Erythroblast (primary cell): ENCODE measurements around the gene MIEF1.

Experiments
- DNase-seq, 2 experiments: peaks; one replicate each; lab custom pipeline; 2025; lab: John Stamatoyannopoulos, UW
- GATA1 ChIP-seq: IDR thresholded peaks from 2 replicates; pipeline ENCODE4 v1.6.1; 2011; ENCODE audit warnings: low read depth, mild to moderate bottlenecking, control low read depth, low read length, moderate library complexity
- POLR2A ChIP-seq: IDR thresholded peaks from 2 replicates; pipeline ENCODE4 v1.6.1; 2011; ENCODE audit warnings: mild to moderate bottlenecking, low read length

MIEF1 gene

GRCh38 chr22:39466228-39467006, 35.7 kb upstream of the MIEF1 start:
- peak; percentile 29 to 47 for DNase-seq
- TF ChIP-seq GATA1 (no peak), POLR2A (no peak)

DNA sequence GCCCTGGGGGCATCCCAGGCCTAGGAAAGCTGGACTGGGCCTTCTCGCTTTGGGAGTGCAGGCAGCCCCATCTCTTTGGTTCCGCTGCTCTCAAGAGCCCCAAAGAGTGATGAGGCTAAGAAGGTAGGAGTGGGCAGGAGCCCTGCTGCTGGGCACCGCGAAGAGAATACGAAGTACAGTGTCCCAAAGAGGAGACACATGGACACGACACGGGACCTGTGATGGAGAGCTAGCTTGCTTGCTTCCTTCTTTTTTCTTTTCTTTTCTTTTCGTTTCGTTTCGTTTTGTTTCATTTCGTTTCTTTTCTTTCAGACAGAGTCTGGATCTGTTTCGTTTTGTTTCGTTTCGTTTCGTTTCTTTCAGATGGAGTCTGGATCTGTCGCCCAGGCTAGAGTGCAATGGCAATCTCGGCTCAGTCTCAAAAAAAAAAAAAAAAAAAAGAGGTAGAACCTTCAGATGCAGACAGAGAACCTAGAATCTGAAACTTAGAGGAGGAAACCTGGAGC, 34.6 kb upstream of the MIEF1 start:
- no peak for TF ChIP-seq POLR2A
- TF ChIP-seq GATA1, result no peak
- DNase-seq, result no peak

DNA sequence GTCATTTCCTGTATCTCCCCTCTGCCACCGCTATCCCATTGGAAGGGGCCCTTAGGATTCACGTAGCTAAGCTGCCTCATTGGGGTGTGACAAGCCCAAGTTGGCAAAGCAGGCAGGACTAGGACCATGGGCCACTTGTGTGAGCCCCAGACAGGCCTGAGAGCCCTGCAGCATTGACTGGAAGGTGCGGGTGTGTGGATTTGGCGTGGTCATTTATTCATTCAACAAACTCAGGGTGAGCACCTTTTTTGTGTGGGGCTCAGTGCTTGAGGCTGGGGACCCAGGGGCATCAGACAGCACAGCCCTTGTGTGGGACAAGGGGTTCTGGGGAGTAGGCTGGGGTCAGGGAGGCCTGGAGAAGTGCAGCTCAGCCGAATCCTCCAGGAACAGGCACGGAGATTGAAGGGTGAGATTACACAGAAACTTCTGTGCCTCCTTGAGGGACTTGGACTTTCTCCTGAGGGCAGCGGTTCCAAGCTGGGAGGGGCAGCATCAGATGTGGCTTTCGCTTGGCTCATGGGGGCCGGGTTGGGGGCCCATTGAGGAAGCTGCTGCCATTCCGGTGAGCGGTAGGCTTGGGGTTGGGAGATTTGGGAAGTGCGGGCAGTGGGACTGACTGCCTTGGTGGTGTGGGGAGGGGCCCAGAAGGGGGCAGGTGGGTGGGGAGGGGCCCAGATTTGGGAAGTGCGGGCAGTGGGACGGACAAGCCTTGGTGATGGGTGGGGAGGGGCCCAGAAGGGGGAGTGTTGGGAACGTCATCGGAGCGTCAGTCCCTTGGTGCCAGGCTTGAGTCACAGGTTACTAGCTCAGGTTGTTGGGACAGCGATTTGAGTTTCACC, 33.4 kb upstream of the MIEF1 start:
- DNase-seq, result no peak
- TF ChIP-seq POLR2A, result no peak
- TF ChIP-seq GATA1, result no peak

GRCh38 chr22:39469326-39469680, 32.8 kb upstream of the MIEF1 start:
- TF ChIP-seq GATA1 (no peak), POLR2A (no peak)
- DNase-seq, result no peak

DNA sequence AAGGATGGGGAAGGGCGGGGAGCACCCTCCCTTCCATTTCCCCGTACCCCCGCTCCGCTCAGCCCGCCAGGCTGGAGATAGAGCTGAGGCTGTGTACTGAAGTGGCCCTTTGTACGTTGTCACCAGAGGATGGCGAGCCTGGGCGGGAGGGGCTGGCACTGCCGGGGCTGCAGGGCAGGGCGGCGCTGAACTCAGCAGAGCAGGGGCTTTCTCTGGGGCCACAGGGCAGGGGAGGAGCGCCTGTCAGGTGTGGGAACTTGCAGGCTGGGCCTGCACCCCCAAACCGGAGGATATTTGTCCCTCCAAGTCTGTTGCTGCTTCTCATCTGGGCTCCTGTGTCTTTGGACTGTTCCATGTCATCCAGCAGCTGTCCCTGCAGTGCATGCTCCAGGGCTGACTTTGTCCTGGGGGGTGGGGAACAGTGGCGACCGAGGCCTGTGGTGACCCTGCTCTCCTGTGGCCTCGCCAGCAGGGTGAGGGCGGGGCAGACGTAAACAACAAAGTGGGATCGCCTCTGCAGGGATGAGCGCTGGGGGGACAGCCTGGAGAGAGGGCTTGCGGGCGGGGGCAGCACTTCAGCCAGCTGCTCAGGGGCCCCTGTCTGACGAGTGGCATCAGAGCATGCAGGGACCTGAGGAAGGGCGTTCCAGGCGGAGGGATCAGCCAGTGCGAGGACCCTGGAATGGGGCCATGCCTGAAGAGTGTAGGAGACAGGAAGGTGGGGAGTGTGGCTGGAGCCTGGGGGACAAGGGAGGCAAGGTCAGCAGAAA, 32.2 kb upstream of the MIEF1 start:
- DNase-seq, result peak; percentile 47 to 49
- no peak for TF ChIP-seq GATA1
- TF ChIP-seq POLR2A, result no peak

DNA sequence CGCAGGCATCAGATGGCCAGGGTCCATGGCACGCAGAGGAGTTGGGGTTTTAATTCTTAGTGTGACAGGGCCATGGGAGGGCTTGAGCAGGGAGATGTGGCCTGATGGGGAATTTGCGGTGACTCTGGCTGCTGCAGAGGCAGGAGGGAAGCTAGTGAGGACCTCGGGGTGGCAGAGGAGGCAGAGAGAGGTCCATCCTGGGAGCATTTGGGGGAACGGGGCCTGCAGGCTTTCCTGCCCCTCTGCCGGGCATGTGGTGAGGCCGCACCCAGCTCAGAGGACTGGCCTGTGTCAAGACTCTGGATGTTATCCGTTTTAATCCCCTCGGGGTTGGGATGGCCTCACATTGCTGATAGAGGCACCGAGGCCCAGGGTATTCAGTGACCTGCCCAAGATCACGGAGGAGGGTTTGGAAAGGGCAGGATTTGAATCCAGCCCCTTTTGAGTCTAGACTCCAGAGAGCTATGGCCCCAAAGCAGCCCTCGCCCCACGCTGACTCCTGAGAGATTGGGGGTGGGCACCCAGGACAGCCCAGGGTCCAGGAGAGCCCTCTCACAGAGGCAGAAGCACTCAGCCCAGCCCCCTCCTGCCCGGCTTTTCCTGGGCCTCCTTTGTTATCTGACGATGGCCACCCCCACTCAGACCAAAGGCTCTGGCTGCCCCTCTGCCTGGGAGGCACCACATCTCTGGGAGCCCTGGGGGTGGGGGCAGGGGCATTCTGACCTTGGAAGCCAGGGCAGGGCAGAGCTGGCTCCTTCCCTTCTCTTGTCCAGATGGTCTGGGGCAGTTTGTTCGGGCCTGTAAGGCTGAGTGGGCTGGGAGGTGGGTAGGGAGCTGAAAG, 31.4 kb upstream of the MIEF1 start:
- DNase-seq, result peak; percentile 57 to 70
- TF ChIP-seq POLR2A, result no peak
- TF ChIP-seq GATA1, result no peak

- TF ChIP-seq GATA1 (no peak), POLR2A (no peak)
- DNase-seq, result peak; percentile 44 to 55
These were observed 30.5 kb upstream of the MIEF1 start for GRCh38 chr22:39471381-39472141.

DNA sequence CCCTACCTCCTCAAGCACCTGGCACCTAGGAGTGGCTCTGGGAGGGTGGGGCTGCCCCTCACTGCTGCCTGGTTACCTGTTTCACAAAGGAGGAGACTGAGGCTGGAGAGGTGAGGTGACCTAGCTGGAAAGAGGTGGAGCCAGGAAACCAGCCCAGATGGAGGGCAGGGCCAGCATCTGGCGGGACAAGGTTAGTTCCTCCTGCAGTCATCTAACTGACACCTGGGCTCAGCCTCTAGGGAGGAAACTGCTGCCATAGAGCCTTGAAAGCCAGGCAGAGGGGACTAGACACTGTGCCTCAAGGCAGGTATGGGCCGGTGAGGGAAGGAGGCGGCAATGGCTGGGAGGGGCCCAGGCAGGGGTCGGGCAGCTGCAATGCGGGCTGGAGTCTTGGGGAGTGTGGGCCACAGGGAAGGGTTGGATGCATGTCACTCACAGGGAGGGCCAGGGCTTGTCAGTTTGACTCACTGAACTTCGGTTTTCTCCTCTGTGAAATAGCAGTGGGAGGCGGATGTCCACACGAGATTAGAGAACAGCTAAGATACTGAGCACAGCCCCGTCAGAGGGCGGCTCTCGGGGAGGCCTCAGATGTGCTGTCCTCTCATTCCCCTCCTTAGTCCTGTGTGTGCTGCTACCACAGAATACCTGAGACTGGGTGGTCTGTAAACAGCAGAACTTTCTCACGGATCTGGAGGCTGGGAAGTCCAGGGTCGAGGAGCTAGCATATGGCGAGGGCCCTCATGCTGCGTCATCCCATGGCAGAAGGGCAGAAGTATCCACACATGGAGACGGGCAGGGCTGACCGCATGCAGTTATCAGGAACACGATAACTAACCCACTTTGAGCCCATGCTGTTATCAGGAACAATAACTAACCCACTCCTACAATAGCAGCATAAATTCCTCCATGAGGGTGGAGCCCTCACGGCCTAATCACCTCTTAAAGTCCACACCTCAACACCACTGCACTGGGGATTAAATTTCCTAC, 29.2 kb upstream of the MIEF1 start:
- DNase-seq, result peak; percentile 94 to 95
- TF ChIP-seq POLR2A (peak; percentile 65), GATA1 (no peak)

- no peak for DNase-seq
- TF ChIP-seq POLR2A (no peak), GATA1 (no peak)
These were observed 28.2 kb upstream of the MIEF1 start for GRCh38 chr22:39473851-39474250.

- no peak for TF ChIP-seq POLR2A
- TF ChIP-seq GATA1, result no peak
- peak; percentile 54 to 61 for DNase-seq
These were observed 27.6 kb upstream of the MIEF1 start for GRCh38 chr22:39474351-39475111.
